WTC11 (cell line): ENCODE results near the gene OGA. TPM values are rescaled to one million over a fixed set of nuclear protein-coding genes. Genes with fewer than 3 reads are reported as not detected.

Experiments used
- ATAC-seq: fragments of 200-7000 bp; cut with Tn5 transposase; 2 replicates; pipeline ENCODE4 v1.10.0; 2021; ENCODE audit warnings: mild to moderate bottlenecking, moderate library complexity
- CTCF ChIA-PET: fragments of 300-600 bp; sonication (Branson Sonifier 250); formaldehyde crosslinking; loops from one replicate; lab custom pipeline; 2021; ENCODE audit warnings: antibody characterized with exemption; lab: Charles Lee
- POLR2A ChIA-PET: fragments of 350-600 bp; sonication (Branson Sonifier 250); formaldehyde crosslinking; loops from one replicate; lab custom pipeline; 2021; ENCODE audit warnings: antibody characterized with exemption; lab: Charles Lee
- DNase-seq: peaks from one replicate; pipeline ENCODE4 v3.0.0; 2021; ENCODE audit warnings: low spot score
- H3K27ac Mint-ChIP-seq: 2 replicates; pipeline ENCODE4 v1.8.0; 2021; ENCODE audit warnings: mixed read lengths
- H3K27me3 Mint-ChIP-seq: 2 replicates; pipeline ENCODE4 v1.8.0; 2021; ENCODE audit warnings: low read depth, mild to moderate bottlenecking, moderate library complexity, mixed read lengths
- H3K36me3 Mint-ChIP-seq: 2 replicates; pipeline ENCODE4 v1.8.0; 2021; ENCODE audit warnings: mixed read lengths
- H3K4me1 Mint-ChIP-seq: 2 replicates; pipeline ENCODE4 v1.8.0; 2022; ENCODE audit warnings: mixed read lengths
- H3K4me3 Mint-ChIP-seq: 2 replicates; pipeline ENCODE4 v1.8.0; 2021; ENCODE audit warnings: mild to moderate bottlenecking, moderate library complexity, mixed read lengths
- H3K9me3 Mint-ChIP-seq: 2 replicates; pipeline ENCODE4 v1.8.0; 2021; ENCODE audit warnings: mixed read lengths
- ELF4 ChIP-seq: sonication (generic); formaldehyde crosslinking; IDR thresholded peaks from 2 replicates; pipeline ENCODE4 v1.8.1; 2022; ENCODE audit warnings: low read depth, mild to moderate bottlenecking, moderate library complexity, missing genetic modification reagents
- FOXP1 ChIP-seq: sonication (generic); formaldehyde crosslinking; IDR thresholded peaks from 2 replicates; pipeline ENCODE4 v1.8.0; 2022; ENCODE audit warnings: missing genetic modification reagents, mild to moderate bottlenecking, moderate library complexity, borderline replicate concordance
- JAZF1 ChIP-seq: fragments of 250-450 bp; sonication (Bioruptor Pico); IDR thresholded peaks from 2 replicates; pipeline ENCODE4 v1.9.0; 2021; ENCODE audit warnings: moderate library complexity, mild to moderate bottlenecking, inconsistent platforms
- JUN ChIP-seq: sonication (generic); formaldehyde crosslinking; IDR thresholded peaks from 2 replicates; pipeline ENCODE4 v1.8.0; 2023; ENCODE audit warnings: mild to moderate bottlenecking, missing genetic modification reagents
- MXD4 ChIP-seq: fragments of 250-450 bp; sonication (Bioruptor Pico); IDR thresholded peaks from 2 replicates; pipeline ENCODE4 v1.8.0; 2021; ENCODE audit warnings: mild to moderate bottlenecking, moderate library complexity, borderline replicate concordance
- NFATC4 ChIP-seq: fragments of 250-450 bp; sonication (Bioruptor Pico); IDR thresholded peaks from 2 replicates; pipeline ENCODE4 v1.9.0; 2021; ENCODE audit warnings: mild to moderate bottlenecking
- NFE2L1 ChIP-seq: sonication (generic); formaldehyde crosslinking; IDR thresholded peaks from 2 replicates; pipeline ENCODE4 v1.8.1; 2023; ENCODE audit warnings: missing genetic modification reagents
- SMAD3 ChIP-seq: sonication (generic); formaldehyde crosslinking; IDR thresholded peaks from 2 replicates; pipeline ENCODE4 v1.8.0; 2022; ENCODE audit warnings: missing genetic modification reagents, mild to moderate bottlenecking, borderline replicate concordance
- SOX15 ChIP-seq: fragments of 250-450 bp; sonication (Bioruptor Pico); IDR thresholded peaks from 2 replicates; pipeline ENCODE4 v1.9.0; 2021; ENCODE audit warnings: mild to moderate bottlenecking
- TEAD1 ChIP-seq: sonication (generic); formaldehyde crosslinking; IDR thresholded peaks from 2 replicates; pipeline ENCODE4 v1.8.0; 2022; ENCODE audit warnings: mild to moderate bottlenecking, missing genetic modification reagents
- TEAD4 ChIP-seq: sonication (generic); formaldehyde crosslinking; IDR thresholded peaks from 2 replicates; pipeline ENCODE4 v1.8.0; 2022; ENCODE audit warnings: mild to moderate bottlenecking, missing genetic modification reagents
- TP53 ChIP-seq: sonication (generic); formaldehyde crosslinking; IDR thresholded peaks from 2 replicates; pipeline ENCODE4 v1.8.1; 2023; ENCODE audit warnings: mild to moderate bottlenecking, missing genetic modification reagents
- ZNF138 ChIP-seq: sonication (generic); formaldehyde crosslinking; conservative IDR thresholded peaks from 2 replicates; pipeline ENCODE4 v1.8.1; 2022; ENCODE audit warnings: mild to moderate bottlenecking, moderate library complexity, missing genetic modification reagents
- ZNF219 ChIP-seq: sonication (generic); formaldehyde crosslinking; IDR thresholded peaks from 2 replicates; pipeline ENCODE4 v1.8.0; 2023; ENCODE audit warnings: missing genetic modification reagents, mild to moderate bottlenecking, borderline replicate concordance
- total RNA-seq: library from RNA; stranded (reverse); gene quantifications from 3 replicates; pipeline ENCODE4 v1.2.3, GENCODE V29; 2021
- TF ChIP-seq, protein P1 (sequence below): sonication (generic); formaldehyde crosslinking; IDR thresholded peaks from 2 replicates; pipeline ENCODE4 v1.8.1; 2022; ENCODE audit warnings: missing genetic modification reagents, borderline replicate concordance
- TF ChIP-seq, protein P2 (sequence below): fragments of 250-450 bp; sonication (Bioruptor Pico); IDR thresholded peaks from 2 replicates; pipeline ENCODE4 v1.9.0; 2021; ENCODE audit warnings: mild to moderate bottlenecking, borderline replicate concordance
- TF ChIP-seq, protein P3 (sequence below): sonication (generic); formaldehyde crosslinking; IDR thresholded peaks from 2 replicates; pipeline ENCODE4 v1.8.1; 2022; ENCODE audit warnings: low read depth, missing genetic modification reagents, borderline replicate concordance
- TF ChIP-seq, protein P4 (sequence below): fragments of 250-450 bp; sonication (Bioruptor Pico); IDR thresholded peaks from 2 replicates; pipeline ENCODE4 v2.1.2; 2022; ENCODE audit warnings: mild to moderate bottlenecking, moderate library complexity
- TF ChIP-seq, protein P5 (sequence below): fragments of 250-450 bp; sonication (Bioruptor Pico); IDR thresholded peaks from 2 replicates; pipeline ENCODE4 v1.9.0; 2021; ENCODE audit warnings: mild to moderate bottlenecking
- TF ChIP-seq, protein P6 (sequence below): sonication (generic); formaldehyde crosslinking; IDR thresholded peaks from 2 replicates; pipeline ENCODE4 v1.8.1; 2023; ENCODE audit warnings: mild to moderate bottlenecking, missing genetic modification reagents

Gene OGA
- total RNA-seq, 1 experiment from 2014 or later, result 111 TPM

DNA sequence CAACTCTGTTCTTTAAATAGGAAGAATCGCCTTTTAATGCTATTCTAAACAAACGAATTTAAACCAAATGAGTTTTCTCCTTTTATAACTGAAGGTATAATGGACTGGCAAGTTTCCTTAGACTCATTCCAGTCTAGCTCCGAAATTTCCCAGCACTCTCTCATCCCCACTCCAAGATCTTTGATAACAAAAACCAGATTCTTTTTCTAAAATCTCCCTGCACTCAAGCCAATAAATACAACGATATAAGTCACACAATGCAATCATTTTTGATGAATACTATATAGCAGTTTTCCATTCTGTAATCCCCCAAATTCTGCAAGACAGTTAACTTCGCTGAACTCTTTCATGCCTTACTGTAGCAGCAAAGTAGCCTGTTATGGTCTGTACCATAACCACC, 1.9 kb downstream of the OGA start:
- DNase-seq (no peak), ATAC-seq (no peak)
- Mint-ChIP-seq H3K4me1 (peaks cover 34% of the 10 kb centered on the region), H3K27ac (peak overlapping the region; percentile 22; the same call in 1 of the 2 replicates), H3K9me3 (no peaks in the 10 kb centered on the region), H3K27me3 (no peaks in the 10 kb centered on the region), H3K36me3 (peaks cover 11% of the 10 kb centered on the region), H3K4me3 (peak overlapping the region; percentile 88)
- ChIA-PET CTCF (interaction anchor here (0.9 to 8.4 kb wide), 3 partner anchors 24 to 213 kb away, joined by 3 to 89 read pairs (median 4); partner anchors contain the start of gene KCNIP2), POLR2A (interaction anchor here (0.7 to 3.2 kb wide), 2 partner anchors 24 to 154 kb away, joined by 17 to 34 read pairs; no protein-coding TSS in a partner anchor)
- TF ChIP-seq TEAD1 (CRISPR knock-in tag), result no peak
- TF ChIP-seq, protein P1, sequence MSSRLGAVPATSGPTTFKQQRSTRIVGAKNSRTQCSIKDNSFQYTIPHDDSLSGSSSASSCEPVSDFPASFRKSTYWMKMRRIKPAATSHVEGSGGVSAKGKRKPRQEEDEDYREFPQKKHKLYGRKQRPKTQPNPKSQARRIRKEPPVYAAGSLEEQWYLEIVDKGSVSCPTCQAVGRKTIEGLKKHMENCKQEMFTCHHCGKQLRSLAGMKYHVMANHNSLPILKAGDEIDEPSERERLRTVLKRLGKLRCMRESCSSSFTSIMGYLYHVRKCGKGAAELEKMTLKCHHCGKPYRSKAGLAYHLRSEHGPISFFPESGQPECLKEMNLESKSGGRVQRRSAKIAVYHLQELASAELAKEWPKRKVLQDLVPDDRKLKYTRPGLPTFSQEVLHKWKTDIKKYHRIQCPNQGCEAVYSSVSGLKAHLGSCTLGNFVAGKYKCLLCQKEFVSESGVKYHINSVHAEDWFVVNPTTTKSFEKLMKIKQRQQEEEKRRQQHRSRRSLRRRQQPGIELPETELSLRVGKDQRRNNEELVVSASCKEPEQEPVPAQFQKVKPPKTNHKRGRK (CRISPR knock-in tag), result no peak
- TF ChIP-seq NFATC4 (CRISPR knock-in tag), result no peak
- TF ChIP-seq, protein P2, sequence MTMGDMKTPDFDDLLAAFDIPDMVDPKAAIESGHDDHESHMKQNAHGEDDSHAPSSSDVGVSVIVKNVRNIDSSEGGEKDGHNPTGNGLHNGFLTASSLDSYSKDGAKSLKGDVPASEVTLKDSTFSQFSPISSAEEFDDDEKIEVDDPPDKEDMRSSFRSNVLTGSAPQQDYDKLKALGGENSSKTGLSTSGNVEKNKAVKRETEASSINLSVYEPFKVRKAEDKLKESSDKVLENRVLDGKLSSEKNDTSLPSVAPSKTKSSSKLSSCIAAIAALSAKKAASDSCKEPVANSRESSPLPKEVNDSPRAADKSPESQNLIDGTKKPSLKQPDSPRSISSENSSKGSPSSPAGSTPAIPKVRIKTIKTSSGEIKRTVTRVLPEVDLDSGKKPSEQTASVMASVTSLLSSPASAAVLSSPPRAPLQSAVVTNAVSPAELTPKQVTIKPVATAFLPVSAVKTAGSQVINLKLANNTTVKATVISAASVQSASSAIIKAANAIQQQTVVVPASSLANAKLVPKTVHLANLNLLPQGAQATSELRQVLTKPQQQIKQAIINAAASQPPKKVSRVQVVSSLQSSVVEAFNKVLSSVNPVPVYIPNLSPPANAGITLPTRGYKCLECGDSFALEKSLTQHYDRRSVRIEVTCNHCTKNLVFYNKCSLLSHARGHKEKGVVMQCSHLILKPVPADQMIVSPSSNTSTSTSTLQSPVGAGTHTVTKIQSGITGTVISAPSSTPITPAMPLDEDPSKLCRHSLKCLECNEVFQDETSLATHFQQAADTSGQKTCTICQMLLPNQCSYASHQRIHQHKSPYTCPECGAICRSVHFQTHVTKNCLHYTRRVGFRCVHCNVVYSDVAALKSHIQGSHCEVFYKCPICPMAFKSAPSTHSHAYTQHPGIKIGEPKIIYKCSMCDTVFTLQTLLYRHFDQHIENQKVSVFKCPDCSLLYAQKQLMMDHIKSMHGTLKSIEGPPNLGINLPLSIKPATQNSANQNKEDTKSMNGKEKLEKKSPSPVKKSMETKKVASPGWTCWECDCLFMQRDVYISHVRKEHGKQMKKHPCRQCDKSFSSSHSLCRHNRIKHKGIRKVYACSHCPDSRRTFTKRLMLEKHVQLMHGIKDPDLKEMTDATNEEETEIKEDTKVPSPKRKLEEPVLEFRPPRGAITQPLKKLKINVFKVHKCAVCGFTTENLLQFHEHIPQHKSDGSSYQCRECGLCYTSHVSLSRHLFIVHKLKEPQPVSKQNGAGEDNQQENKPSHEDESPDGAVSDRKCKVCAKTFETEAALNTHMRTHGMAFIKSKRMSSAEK (CRISPR knock-in tag), result no peak
- no peak for TF ChIP-seq JUN (CRISPR knock-in tag)
- TF ChIP-seq FOXP1 (CRISPR knock-in tag), result no peak
- TF ChIP-seq ELF4 (CRISPR knock-in tag), result no peak
- TF ChIP-seq TP53, result no peak
- TF ChIP-seq NFE2L1 (CRISPR knock-in tag), result no peak
- TF ChIP-seq, protein P3, sequence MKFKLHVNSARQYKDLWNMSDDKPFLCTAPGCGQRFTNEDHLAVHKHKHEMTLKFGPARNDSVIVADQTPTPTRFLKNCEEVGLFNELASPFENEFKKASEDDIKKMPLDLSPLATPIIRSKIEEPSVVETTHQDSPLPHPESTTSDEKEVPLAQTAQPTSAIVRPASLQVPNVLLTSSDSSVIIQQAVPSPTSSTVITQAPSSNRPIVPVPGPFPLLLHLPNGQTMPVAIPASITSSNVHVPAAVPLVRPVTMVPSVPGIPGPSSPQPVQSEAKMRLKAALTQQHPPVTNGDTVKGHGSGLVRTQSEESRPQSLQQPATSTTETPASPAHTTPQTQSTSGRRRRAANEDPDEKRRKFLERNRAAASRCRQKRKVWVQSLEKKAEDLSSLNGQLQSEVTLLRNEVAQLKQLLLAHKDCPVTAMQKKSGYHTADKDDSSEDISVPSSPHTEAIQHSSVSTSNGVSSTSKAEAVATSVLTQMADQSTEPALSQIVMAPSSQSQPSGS, result no peak
- TF ChIP-seq SOX15, result no peak
- TF ChIP-seq ZNF138 (CRISPR knock-in tag), result no peak
- TF ChIP-seq MXD4 (CRISPR knock-in tag), result no peak
- TF ChIP-seq, protein P4, sequence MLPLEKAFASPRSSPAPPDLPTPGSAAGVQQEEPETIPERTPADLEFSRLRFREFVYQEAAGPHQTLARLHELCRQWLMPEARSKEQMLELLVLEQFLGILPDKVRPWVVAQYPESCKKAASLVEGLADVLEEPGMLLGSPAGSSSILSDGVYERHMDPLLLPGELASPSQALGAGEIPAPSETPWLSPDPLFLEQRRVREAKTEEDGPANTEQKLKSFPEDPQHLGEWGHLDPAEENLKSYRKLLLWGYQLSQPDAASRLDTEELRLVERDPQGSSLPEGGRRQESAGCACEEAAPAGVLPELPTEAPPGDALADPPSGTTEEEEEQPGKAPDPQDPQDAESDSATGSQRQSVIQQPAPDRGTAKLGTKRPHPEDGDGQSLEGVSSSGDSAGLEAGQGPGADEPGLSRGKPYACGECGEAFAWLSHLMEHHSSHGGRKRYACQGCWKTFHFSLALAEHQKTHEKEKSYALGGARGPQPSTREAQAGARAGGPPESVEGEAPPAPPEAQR, result no peak
- TF ChIP-seq JAZF1 (CRISPR knock-in tag), result no peak

DNA sequence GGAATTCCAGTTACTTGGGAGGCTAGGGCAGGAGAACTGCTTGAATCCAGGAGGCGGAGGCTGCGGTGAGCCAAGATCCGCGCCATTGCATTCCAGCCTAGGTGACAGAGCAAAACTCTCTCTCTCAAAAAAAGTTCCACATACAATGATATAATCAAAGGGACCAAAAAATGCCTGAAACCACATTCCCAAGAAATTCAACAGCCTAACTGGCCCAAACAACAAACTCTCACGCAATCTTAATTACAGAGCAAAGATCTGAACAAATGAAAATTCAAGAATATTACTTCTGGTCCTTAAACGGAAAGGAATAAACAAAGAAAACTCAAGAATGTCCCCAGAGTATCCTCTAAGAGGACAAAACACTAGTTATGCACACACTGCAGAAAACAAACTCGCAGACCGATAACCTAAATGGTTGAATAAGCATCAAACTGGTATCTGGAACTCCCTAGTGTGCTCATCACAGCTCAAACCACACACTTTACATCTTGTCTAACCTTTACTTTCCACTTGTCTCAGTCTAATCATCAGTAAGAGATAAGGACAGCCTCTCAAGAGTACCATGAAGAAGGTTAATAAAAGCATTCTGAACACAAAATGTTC, 3.7 kb downstream of the OGA start:
- ATAC-seq (no peak), DNase-seq (no peak)
- ChIA-PET CTCF (interaction anchor here (0.5 to 8.4 kb wide), 3 partner anchors 22 to 33 kb away, joined by 3 to 89 read pairs (median 4); no protein-coding TSS in a partner anchor), POLR2A (no interaction called here)
- Mint-ChIP-seq H3K4me3 (peak overlapping the region; percentile 88), H3K27ac (peak overlapping the region; percentile 69), H3K9me3 (no peaks in the 10 kb centered on the region), H3K36me3 (peaks cover 23% of the 10 kb centered on the region), H3K27me3 (no peaks in the 10 kb centered on the region), H3K4me1 (peaks cover 38% of the 10 kb centered on the region)
- TF ChIP-seq, protein P4, result no peak
- no peak for TF ChIP-seq SMAD3 (CRISPR knock-in tag)
- TF ChIP-seq, protein P5, sequence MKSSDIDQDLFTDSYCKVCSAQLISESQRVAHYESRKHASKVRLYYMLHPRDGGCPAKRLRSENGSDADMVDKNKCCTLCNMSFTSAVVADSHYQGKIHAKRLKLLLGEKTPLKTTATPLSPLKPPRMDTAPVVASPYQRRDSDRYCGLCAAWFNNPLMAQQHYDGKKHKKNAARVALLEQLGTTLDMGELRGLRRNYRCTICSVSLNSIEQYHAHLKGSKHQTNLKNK (CRISPR knock-in tag), result no peak
- TF ChIP-seq TEAD4 (CRISPR knock-in tag), result no peak
- TF ChIP-seq, protein P6, sequence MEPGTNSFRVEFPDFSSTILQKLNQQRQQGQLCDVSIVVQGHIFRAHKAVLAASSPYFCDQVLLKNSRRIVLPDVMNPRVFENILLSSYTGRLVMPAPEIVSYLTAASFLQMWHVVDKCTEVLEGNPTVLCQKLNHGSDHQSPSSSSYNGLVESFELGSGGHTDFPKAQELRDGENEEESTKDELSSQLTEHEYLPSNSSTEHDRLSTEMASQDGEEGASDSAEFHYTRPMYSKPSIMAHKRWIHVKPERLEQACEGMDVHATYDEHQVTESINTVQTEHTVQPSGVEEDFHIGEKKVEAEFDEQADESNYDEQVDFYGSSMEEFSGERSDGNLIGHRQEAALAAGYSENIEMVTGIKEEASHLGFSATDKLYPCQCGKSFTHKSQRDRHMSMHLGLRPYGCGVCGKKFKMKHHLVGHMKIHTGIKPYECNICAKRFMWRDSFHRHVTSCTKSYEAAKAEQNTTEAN, result no peak
- no peak for TF ChIP-seq ZNF219 (CRISPR knock-in tag)
